Epidermal melanocyte (primary cell): ENCODE measurements around the gene CHAD.
"Not testable (repeated sequence)": the region's sequence is repeated elsewhere in the genome, so short reads cannot be mapped to it uniquely, and the experiment has no call there.

ENCODE experiments used
- DNase-seq: peaks from one replicate; pipeline ENCODE4 v3.0.0; 2011; ENCODE audit warnings: low spot score; ENCODE audit not compliant: insufficient read length

The CHAD gene

DNA sequence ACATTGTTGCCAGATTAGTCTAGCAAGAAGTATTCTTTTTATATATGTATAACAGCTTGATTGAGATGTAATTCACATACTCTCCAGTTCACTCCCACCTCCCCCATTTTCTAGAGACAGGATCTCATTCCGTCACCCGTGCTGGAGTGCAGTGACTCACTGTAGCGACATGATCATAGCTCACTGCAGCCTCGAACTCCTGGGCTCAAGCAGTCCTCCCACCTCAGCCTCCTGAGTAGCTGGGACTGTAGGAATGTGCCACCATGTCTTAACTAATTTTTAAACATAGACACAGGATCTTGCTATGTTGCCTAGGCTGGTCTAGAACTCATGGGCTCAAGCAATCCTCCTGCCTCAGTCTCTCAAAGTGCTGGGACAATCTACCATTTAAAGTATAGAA lies 6.7 kb upstream of the CHAD start:
- no peak for DNase-seq

DNA sequence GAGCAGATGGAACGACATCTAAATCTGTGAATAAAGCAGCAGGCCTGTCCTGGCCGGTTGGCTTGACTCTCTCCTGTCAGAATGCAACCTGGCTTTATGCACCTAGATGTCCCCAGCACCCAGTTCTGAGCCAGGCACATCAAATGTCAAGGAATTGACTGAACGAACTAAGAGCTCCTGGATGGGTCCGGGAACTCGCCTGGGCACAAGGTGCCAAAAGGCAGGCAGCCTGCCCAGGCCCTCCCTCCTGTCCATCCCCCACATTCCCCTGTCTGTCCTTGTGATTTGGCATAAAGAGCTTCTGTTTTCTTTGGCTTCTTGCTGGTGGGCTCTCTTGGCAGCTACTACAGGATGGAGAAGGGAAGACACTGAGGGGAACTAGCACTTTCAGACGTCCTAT lies 5.8 kb upstream of the CHAD start:
- DNase-seq: no peak

- DNase-seq: no peak
Observed at GRCh38 chr17:50473901-50474300, 5.2 kb upstream of the CHAD start.

DNA sequence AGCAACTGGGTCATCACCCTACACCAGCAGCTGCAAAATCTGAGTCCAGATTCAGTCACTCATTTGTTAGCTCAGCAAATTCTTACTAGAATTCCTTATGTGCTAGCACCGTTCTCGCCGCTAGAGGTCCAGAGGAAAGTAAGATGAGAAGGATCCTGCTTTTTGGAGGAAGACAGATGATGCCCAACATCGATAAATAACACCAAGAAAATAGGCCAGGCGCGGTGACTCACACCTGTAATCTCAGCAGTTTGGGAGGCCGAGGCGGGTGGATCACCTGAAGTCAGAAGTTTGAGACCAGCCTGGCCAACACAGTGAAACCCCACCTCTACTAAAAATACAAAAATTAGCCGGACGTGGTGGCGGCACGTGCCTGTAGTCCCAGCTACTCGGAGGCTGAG lies 4.1 kb upstream of the CHAD start:
- not testable (repeated sequence) for DNase-seq

DNA sequence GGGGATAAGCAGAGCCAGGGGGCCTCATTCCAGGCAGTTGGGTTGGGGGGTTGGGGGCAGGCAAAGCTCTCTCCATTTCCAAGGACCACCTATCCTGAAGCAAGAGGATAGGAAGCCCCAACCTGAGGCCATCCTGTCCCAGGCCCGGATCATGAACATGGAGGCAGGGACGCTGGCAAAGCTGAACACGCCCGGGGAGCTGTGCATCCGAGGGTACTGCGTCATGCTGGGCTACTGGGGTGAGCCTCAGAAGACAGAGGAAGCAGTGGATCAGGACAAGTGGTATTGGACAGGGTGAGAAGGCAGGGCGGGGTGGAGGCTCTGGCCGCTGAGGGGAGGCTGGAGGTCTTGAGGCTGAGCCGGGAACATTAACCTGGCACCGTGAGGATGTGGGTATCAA lies 3.6 kb upstream of the CHAD start:
- no peak for DNase-seq

GRCh38 chr17:50471009-50471905 lies 2.6 kb upstream of the CHAD start:
- DNase-seq: no peak

DNA sequence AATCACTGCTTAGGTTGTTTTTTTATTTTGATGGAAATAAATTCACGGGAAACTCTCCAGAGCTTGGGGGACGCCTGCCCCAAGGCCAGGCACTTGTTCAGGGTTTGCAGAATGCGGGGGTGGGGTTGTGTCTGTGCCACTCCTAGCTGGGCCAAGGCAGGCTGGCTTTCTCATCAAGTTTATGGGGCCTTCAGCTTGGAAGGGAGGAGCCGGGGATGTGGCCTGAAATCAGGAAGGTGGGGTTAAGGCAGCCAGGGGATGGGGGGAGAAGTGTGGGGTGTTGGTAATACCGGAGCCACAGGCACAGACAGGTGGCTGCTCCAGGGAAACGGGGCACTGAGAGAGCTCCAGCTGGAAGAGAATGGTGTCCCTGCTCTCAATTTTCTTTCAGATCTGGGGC lies 1.7 kb upstream of the CHAD start:
- no peak for DNase-seq

DNA sequence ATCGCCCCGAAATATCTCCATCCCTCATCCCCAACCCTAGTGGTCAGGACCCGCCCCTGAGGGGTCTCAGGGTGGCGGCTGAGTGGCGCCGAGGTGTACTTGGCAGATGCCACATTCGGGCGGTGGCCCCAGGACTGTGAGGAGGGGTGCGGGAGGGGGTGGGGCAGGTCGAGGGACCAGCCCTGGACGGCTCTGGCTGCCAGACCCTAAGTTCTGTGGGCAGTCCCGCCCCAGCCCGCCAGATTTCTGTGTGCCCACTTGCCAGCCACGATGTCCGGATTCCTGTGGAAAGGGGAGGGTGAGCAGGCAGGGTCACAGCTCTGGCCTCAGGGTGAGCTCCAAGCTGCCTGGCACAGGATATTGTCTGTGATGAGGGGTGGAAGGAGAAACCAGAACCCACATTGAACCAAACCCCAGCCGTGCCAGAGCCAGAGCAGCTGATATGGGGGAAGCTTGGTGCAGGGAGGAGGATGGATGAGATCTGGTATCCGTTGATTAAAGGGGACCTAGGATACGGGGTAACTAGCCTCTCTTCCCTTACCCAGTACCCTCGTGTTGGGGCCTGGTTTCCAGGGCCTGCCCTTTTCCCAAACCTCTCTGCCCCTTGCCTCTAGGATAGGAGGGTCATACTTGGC lies 1.1 kb upstream of the CHAD start:
- DNase-seq: no peak

DNA sequence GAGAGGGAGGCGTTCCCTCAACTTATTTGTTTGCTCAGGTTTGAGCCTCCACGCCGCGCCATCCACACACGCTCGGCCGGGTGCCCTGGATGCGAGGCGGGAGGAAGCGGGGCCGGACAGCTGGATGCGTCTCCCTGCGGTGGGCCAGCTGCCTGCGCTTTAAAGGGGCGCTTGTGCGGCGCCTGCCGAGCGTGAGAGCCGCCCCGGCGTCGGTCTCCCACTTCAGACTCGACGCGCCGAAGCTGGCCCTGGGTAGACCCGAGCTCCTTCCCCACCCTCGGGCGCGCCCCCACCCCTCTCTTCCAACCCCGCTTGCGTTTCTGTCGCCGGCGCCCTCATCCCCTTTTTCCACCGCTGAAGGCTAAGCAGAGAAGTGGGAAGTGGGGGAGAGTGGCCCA lies 527 bp upstream of the CHAD start:
- DNase-seq: no peak

GRCh38 chr17:50467855-50468303 lies 801 bp downstream of the CHAD start:
- no peak for DNase-seq

DNA sequence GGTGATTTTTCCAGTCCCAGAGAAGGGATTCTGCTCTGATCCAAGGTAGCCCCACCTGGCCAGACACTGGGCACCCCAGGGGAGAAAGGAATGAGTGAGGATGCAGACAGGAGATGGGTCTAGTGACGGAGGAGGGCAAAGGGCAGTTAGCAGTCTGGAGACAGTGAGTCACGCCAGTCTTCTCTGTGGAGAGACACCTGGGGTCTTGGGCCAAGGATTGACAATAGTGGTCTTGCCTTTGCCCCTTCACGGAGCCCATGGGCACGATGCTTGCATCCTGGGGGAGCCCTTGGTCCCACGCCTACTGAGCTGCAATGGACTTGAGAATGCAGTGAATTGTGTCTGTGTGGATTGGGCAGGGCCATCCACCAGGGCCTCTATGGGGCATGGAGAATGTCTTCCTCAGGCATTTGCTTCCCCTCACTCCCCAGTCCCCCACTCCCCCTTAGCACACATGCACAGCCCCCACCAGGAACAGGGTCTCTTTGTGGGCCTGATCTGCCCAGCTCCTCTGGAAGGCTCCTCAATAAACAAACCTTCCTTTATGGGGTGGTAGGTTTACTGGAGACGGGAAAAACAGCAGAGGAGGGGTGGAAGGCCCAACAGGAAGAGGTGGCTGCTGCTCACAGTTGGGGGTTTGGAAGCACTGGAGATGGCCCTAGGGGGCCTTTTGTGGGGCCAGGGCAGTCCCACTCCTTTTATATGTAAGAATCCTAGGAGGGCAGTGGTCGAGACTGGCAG lies 1.4 kb downstream of the CHAD start:
- no peak for DNase-seq

GRCh38 chr17:50466371-50467113 lies 2.1 kb downstream of the CHAD start:
- no peak for DNase-seq

DNA sequence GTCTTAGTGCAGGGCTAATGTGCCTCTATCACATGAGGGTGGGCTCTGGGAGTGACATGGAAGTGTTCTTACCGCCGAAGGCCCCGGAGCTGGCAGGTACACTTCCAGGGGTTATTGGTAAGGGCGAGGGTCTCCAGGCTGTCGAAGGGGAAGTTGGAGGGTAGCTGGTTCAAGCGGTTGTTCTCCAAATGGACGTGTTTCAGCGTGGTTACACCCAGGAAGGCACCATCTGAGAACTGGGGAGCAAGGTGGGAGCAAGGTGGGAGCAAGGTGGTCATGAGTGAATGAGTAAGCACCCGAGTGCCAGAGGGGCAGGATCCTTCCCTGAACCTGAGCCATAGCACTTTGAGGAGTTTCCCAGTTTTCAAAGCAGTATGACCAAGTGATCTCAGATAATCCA lies 3.0 kb downstream of the CHAD start:
- DNase-seq: no peak

DNA sequence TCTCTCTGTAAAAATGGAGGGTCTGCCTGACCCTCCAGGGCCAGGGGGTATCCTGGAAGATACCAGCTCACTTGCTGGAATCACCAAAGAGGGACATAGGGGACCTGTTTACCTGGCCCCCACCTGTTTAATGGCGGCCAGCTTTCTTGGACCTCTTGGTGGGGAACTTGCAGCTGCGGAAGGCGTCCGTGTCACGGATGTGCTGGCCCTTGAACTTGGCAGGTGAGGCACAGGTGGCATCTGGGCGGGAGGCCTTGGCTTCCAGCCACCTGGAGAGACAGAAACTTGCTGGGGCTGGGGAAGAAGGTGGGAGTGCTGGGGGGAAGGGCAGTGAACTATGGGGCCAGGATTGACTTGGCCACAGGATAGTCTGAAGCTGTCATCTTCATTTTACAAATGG lies 3.5 kb downstream of the CHAD start:
- no peak for DNase-seq

DNA sequence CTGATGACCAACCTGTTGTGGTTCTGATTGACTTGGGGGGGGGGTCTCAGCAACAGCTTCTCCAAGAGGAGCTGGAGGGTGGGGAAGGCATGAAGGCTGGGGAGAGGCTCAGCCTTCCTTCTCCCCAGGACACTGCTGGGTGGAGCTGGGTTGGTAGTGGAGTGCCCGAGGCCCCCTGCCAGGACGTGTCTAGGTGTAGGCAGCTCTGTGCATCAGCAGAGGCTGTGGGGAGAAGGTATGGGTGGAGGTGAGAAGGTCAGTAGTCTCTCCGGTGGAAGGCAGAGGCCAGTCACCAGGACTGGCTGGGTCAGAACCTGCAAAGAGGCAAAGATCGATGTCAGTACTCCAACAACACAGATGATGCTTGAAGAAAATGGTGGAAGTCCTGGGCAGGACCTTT lies 3.9 kb downstream of the CHAD start:
- no peak for DNase-seq

- no peak for DNase-seq
Observed at GRCh38 chr17:50464121-50464520, 4.6 kb downstream of the CHAD start.

DNA sequence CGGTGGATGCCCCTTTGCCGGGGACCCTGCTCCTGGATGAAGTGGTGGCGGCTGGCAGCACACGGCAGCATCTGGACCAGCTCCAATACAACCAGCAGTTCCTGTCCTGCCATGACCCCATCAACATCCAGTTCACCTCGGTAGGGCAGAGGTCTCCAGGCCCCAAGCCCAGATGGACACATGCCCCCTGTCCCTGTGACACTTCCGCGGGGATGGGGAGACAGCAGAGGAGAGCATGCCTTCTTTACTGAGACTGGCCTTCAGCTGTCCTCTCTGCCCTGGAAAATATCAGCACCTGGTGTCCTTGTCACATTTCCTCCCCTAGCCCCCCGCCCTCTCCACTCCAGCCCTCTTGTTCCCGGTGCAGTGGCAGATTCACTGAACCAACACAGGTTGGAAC lies 6.2 kb downstream of the CHAD start:
- DNase-seq: no peak

DNA sequence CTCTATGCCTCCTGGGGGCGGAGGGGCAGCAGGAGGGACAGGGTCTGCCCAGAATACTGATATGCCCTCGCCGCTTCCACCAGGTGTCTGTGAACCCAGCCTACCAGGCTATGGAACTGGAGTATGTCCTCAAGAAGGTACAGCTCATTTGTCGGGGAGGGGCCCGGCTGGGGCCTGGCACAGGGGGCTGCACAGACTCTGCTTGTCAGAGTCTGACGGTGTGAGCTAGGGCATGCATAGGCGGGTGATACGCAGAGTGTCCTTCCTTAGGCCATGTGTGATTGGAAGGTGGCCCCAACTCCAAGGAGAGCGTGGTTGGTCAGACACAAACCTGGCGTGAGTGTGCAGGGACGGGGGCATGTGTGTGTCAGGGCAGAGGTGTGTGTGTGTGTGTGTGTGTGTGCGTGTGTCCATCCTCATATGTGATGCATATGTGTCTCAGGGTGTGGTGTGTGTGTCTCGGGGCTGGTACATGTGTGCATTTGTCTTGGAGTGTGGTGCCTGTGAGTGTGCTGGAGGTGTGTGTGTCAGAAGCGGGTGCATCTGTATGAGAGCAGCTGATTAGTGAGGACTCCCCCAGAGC lies 7.0 kb downstream of the CHAD start:
- no peak for DNase-seq

- DNase-seq: no peak
Observed at GRCh38 chr17:50460831-50461526, 7.7 kb downstream of the CHAD start.

DNA sequence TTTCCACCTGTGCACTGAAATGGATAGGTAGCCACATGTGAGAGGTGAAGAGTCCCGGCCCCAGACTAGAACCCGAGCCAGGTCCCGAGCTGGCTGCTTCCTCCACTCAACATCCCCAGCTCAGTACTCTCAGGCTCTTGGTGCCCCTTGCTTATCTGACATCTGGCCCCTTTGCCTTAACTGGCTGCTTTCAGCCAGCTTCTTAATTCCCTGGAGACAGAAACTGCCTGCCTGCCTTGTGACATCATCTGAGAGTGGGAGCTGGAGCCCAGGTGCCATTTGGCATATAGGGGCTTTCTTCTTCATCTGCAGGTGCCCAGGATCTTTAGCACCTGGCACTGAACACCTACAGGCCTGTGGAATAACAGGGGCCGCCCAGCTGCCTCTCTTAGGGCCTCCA lies 8.9 kb downstream of the CHAD start:
- no peak for DNase-seq
